Breast epithelium (tissue), 3 donors: ENCODE results near the gene SYNCRIP.
"Not testable (repeated sequence)": the region's sequence is repeated elsewhere in the genome, so short reads cannot be mapped to it uniquely, and the experiment has no call there.

ENCODE experiments used
- CTCF ChIP-seq, 3 donors: fragments of 450-650 bp; IDR thresholded peaks; one replicate each; pipeline ENCODE4 v1.5.1; 2016 to 2017; ENCODE audit warnings: antibody characterized with exemption in 3 of 3, mild to moderate bottlenecking in 3 of 3, moderate library complexity in 3 of 3
- POLR2A ChIP-seq: fragments of 450-650 bp; IDR thresholded peaks from one replicate; pipeline ENCODE4 v1.6.1; 2016; ENCODE audit warnings: antibody characterized with exemption, mild to moderate bottlenecking, moderate library complexity
- POLR2AphosphoS5 ChIP-seq, 3 donors: sonication (generic); formaldehyde crosslinking; IDR thresholded peaks; one replicate each; pipeline ENCODE4 v1.6.1; 2017; ENCODE audit warnings: antibody characterized with exemption in 3 of 3

GRCh38 chr6:85681899-85682298 is 39.2 kb upstream of the SYNCRIP start:
- TF ChIP-seq CTCF (IDR thresholded peaks at IDR 0.05); POLR2AphosphoS5 (IDR thresholded peaks at IDR 0.05); POLR2A: not testable (repeated sequence)
